NCI-H1105 treated with DMSO at 0.1 percent for 48 hours (cell line): ENCODE measurements around the gene GHRH.
A peak's percentile ranks its signal among the peaks of the same experiment; 100 is the strongest.

Source experiments
- DNase-seq: peaks from one replicate; lab custom pipeline; 2025; lab: John Stamatoyannopoulos, UW

Gene GHRH

DNA sequence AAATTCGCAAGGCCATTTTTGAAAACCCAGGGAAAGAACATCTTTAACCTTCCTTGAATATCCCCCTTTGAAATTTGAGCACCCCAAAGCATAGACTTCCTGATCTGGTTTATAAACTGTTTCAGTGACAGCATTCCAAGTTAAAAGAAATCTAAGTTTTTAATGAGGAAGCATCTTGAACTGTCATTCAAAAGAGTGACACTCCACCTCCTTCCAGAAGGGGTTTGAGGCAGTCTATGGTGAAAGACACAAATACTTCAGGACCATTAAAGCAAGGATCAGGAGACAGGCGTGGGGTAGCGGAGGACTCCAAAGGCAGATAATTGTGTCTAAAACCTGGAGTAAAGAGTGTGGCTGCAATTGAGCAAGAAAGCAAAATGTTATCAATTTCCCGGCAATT lies 691 bp downstream of the GHRH start:
- DNase-seq: no peak

DNA sequence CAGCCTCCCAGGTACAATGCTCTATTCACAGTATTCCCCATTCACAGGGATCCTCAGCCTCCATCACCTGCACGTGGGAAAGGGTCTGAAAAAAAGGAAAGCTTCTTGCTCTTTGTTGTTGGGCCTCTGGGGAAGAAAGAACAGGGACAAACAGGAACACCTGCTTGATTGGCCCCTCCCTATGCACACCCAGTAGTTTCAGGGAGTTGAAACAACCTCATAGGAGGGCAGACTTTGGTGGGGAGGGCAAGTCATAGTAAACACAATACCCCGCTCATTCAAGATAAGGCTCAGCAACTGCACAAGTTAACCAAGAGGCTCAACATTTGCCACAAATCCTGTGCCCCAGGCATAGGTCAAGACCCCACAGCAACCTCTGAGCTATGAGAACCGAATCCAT lies 1.7 kb downstream of the GHRH start:
- peak; percentile 26 for DNase-seq

DNA sequence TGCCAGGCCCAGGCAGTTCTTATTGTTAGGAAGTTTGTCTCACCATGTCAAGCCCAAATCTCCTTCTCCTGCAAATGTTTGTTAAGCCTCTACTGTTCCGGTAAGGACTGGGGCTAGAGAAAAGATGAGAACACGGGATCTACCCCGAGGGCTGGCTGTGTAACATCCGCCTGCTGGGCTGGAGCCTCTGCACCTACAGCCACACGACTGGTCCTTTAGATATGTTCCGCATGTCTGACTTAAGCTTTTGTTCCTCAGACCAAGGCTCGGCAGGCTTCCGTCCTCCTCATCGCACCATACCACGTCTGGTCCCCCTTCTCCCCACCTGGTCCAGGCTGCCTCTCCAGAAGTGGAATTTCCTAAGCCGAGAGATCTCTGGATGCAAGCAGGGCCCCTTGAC lies 2.6 kb downstream of the GHRH start:
- no peak for DNase-seq

DNA sequence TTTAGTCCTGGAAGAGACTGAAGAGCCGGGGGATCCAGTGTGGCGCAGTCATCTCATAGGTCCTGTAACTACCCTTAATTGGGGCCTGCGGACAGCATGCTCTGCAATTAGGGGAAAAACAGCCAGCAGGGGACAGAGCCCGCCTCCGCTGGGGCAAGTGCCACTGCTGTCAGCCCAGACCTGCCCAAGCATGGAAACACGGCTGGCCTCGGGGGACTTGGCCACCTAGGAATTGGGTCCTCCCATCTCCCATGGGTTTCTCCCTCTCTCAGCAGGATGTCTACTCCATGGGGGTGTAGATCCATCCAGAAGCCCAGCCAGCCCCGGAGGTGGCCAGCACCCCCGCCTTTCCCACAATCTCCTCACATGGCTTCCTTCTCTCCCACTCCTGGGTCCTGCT lies 3.6 kb downstream of the GHRH start:
- no peak for DNase-seq

DNA sequence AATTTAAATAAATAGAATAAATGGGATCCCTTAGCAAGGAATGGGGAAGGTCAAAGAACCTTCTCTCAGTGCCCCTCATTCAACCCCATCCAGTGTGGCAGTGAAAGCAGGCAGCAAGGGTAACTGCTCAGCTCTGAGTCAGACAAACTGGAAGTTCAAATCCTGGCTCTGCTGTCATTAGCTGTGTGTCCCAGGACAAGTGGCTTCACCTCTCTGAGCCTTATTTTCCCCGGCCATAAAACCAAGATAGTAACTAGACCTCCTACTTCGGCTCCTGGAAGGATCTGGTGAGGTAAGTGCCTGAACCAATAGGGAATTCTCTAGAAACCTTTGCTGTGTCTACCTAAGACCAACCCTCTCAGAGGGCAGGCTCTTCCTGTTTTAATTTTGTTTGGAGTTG lies 4.1 kb downstream of the GHRH start:
- no peak for DNase-seq

DNA sequence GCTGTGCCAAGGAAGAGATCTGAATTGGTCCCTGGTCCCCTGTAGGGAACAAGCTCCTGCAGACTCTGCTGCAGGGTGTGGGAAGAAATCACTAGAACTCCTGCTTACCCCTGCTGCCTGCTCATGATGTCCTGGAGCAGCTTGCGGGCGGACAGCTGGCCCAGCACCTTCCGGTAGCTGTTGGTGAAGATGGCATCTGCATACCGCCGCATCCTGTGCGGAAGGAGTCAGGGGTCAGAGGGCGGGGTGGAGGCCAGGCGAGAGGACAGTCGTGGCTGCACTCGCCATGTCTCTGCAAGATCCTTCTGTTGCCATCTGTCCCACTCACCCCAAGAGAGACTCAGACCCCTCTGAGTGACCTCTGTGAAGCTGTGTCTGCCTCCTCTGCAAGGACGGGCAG lies 5.3 kb downstream of the GHRH start:
- no peak for DNase-seq

DNA sequence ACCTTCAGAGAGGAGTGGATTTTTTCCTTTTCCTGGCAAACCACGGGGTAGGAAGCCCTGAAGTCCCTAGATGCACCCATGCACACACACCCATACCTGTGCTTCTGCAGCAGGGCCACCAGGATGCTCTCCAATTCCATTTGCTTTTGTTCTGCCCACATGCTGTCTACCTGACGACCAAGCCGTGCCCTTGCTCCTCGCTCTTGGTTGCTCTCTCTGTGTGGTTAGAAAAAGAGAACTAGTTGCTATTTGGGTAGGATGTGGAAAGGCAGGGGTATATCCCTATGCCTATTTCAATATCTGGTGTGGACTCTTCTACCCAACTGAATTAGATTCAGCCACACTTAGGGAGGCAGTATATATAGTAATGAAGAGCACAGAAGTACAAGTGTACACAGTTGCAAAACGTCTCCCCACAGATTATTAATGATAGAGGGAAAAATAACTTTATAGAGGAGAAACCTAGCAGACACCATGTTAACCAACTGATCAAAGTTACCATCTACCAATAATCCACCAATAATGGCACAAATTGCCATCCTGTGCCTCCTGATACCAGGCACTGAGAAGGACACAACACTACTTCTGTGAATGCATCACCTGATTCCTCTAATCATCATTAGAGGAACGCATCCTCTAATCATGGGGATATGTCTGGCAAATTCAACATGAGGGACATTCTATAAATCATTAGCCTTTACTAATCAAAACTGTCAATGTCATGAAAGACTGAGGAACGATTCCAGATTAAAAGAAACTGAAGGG lies 7.3 kb downstream of the GHRH start:
- DNase-seq: no peak

DNA sequence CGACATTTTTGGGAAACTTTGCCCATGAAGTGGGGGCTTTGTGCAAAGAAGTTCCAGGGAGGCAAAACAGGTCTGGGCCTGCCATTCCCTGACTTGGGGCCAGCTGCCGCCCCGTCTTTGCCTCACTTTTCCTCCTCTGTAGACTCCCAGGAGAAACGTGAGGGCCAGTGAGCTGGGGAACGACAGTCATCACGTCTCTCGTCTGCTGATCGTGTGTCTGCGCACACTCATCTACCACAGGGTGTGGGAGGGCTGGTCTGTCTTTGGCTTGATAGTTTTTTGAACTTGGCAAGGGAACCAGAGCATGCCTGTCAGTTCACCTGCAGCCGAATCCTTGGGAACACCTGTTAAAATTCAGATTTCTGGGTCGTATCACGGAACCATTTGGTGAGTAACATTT lies 8.5 kb downstream of the GHRH start:
- DNase-seq: no peak

DNA sequence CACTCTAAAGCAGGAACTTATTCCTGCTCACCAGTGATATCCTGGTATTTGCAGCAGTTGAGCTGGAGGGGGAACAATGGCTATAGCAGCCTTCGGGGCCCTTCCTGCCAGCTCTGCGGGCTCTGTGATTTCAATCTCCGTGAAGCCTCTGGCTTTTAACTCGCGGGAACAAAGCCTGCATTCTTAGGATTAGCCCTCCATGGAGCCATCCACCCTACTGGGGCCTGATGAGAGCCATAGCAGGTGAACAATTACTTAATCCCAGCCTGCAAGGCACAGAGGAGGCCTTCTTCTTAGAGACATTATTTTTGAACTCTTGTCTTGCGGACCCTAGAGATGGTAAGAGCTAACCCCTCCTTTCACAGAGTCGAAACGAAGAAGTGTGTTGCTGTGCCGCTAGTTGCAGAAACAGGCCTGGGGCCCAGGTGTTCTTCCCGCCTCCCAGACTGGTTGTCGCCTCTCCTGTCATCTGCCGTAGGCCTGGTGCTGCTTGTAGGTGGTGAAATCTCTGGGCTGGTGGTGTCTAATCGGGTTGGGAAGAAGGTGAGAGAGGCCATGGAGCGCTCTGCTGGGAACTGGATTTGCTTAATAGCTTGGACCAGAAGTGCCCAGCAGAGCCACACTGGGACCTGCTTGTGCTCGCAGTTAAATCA lies 9.7 kb downstream of the GHRH start:
- no peak for DNase-seq

DNA sequence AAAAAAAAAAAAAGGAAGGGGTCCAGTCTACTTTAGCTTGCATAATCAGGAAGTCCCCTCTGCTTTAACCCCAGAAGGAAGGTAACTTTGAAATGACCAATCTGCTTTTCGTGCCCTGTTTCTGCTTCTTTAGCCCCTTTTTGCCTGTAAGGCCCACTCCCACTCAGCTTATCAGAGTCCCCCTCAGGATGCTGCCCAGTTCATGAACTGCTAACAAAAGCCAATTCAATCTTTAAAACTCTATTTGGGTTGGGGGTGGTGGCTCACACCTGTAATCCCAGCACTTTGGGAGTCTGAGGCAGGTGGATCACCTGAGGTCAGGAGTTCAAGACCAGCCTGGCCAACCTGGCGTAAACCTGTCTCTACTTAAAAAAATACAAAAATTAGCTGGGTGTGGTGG lies 12.3 kb downstream of the GHRH start:
- DNase-seq: no peak

DNA sequence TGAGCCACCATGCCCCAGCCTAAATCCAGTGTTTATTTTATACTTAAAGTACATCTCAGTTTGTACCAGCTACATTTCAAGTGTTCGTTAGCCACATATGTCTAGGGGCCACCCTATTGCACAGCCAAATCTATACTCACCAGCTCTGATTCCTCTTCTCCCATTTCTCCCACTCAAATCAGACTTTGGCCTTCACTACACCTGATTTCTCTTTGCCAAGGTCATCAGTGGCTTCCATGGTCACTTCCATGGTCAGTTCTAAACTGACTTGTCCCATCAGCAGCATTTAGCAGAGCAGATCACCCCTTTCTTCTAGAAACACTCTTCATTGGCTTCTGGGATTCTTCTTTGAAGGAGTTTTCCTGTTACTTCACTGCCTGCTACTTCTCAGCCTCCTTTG lies 14.1 kb downstream of the GHRH start:
- no peak for DNase-seq

DNA sequence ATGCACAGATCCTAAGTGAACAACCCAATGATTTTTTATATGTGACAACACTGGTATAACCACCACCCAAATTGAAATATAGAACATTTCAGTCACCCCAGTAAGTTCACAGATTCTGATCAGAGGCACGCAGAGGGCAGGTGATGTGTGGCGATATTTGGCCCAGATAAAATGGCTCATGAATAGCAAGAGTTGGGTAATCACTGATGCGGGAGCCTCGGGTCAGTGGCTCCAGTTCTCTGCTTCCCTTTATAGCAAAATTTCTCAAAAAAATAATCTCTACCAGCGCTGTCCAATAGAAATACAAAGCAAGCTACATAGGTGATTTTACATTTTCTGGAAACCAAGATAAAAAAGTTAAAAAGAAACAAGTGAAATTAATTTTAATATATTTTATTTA lies 14.9 kb downstream of the GHRH start:
- DNase-seq: no peak

DNA sequence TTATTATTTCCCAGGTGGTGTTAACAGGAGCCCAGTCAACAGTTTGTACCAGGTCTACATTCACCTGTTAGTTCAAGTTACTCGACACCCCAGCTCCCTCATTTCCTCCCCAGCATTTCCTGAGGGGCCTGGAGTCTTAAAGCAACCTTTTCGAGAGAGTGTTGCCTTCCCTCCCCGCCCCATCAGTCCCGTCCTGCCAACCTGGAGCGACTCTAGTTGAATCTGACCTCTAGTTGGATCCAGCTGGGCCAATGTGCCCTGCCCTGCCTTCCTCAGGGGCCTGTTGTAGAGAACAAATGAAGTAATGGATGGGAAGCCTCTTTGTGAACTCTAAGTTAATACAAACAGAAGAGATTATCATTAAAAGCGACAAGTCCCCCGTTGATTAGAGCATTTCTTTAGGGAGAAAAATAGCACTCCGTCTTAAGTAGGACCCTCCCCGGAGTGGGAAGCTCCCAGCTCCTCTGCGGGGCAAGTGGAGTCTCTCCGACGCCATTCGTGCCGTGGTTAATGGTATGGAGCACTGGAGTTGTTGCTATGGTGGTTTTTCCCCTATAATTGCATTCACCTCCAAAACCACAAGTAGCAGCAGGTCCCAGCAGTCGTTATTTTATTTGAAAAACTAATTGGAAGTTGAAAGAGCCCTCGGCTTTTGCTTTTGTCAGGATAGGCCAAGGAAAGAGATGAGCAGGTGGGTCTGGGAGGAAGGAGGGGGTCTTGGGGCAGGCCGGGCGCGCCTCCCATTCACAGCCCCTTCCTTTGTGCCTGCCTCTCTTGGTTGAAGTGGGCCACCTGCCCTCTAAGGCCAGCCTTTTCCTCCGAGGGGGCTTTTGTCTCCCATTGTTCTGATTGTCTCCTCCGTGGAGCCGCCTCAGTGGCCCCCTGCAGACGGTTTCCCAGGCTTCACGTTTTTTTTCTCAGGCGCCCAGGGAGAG lies 16.1 kb downstream of the GHRH start:
- peak; percentile 98 for DNase-seq

DNA sequence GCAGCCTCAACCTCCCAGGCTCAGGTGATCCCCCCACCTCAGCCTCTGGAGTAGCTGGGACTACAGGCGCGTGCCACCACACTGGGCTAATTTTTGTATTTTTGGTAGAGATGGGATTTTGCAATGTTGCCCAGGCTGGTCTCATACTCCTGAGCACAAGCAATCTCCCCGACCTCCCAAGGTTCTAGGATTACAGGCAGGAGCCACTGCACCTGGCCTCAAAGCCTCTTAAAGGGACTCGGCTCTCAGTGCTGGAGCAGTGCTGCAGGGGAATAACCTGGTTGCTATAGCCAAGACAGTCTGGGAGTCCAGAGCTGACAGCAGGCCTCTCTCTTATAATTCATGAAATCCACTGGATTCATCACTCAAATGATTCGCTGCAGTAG lies 17.0 kb downstream of the GHRH start:
- peak; percentile 48 for DNase-seq

DNA sequence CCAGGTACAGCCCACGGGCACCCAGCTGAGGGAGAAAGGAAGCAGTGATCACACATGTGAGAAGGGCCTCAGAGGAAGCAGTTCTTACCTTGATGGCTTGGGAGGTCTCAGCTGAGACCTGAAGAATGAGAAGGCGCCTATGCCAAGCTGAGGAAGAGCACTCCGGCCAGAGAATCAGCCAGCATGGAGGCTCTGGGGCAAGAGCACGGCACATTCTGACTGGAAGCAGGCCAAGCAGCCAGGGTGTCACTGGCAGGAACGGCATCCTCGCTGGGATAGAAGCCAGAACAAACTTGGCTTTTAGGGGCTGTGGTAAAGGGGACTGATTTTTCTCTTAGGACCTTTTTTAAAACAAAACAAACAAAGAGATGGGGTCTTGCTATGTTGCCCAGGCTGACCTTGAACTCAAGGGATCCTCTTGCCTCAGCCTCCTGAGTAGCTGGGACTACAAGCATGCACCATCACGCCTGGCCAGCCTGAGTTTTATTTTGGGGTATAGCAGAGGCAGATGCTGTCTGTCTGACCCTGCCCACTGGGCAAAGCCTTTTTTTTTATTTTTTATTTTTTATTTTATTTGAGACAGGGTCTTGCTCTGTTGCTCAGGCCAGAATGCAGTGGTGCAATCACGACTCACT lies 17.6 kb downstream of the GHRH start:
- DNase-seq: peak; percentile 52

DNA sequence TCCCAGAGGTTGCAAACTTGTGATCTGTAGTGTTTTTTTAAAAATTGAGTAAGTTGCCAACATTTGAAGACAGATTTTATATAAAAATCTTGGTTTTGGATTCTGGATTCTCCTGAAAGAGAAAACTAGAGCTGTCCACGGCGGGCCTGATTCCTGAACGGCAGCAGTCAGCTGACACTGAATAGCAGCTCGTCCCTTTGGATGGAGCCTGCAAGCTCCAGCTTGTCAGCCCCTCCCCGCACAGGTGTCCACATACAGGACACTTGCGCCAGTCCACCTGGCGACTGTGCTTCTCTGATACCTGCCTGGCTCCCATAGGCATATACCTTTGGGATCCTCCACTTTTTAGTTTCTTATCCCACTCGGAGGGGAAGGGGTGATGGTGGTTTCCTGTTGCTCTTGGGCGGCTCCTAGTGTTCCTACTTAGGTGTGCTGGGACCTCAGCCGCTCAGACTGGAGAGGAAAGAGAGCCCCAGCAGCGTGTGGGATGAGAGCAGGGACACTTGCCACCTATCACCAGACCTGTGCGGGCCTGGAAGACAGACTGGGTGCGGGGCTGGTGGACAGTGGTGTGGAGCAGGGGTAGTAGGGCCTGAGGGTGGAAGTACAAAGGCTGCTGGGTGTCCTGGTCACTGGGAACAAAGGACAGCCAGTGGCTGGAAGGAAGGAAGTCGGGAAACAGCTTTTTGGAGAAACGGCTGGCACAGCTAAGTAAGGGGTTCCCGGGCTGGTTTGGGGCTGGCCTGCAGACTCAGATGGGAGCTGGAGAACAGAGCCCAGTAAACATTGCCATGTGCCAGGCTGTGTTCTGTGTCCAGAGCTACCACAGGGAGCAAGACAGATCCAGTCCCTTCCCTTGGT lies 18.3 kb downstream of the GHRH start:
- DNase-seq: peak; percentile 39

DNA sequence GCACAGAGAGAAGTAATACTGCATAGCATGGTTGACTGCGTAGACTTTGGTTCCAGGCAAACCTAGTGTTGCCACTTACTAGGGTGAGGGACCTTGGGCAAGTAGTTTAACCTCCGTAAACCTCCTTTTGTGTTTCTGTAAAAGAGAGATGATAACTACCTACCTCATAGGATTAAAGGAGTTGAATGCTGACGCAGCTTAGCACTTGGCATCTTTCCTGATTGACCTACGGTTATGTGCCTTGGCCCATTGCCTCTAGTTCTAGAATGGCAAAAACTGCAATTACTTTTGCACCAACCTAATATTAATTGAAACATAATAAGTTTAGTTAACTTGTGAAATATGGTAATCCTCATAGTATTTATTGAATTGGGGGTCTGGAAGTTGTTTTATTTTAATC lies 19.1 kb downstream of the GHRH start:
- DNase-seq: no peak

DNA sequence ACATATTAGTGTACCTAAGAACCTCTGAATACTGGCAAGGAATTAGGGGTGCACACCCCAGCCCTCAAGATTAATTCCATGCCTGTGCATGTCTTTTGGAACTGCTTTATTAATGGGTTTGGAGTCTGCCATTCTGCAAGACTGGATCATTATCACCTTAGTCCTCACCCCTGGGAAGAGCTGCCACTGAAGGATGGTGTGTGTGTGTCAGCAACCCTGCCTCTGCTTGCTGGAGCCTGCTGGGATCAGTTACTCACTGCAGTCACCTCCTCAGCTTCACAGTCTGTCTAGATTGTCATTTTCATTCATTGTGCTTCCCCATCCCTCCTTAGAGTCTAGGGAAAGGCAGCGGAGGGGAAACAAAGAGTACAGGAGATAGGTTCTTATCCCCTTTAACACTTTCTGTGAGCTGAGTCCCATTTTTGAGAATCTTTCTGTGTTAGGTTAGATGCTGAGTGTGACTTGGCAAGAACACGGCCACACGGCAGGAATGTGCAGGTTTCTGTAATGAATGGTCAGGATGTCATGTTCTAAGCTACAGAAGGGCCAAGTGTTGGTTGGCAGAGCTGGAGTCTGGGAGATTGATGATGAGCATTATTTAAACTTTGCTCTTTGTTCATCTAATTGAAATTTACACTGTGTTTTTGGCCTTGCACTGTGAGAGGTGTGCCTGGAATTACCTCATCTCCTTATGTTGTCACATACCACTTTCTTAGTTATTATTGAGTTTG lies 21.1 kb downstream of the GHRH start:
- no peak for DNase-seq

DNA sequence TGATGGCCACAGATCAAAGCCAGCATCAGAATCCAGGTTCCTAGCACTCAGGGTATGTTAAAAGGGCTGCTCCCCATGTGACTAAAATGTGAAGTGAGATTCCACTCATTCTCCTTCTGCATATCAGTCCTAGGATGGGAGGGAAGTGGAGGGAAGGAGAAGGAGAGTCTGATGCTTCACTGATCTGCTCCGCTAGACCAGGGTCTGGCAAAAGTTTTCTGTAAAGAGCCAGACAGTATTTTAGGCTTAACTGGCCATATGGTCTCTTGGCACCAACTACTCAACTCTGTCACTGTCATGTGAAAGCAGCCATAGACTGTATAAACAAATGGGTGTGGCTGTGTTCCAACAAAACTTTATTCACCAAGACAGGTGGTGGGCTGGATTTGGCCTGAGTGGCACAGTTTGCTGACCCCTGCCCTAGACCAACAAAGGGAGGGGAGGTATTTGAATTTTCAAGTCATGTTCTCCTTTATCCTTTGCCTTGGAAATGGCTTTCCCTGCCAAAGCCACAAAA lies 22.6 kb downstream of the GHRH start:
- peak; percentile 52 for DNase-seq

DNA sequence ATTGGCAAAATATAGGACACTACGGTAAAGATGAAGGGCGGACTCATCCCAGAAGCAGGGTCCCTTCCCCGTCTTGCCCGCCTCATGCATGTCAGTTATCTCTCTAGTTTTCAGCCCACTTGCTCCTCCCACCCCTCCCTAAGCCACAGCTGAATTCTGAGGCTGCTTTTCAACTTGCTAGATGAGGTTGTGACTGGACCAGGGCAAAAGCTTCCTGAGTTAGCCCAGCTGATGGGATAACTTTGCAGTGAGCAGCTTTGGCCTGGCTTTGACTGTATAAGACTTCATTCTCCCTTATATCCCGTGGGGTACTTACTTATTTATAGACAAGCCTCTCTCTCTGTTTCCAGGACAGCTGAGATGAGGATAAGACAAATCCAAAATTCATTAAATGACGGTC lies 23.2 kb downstream of the GHRH start:
- DNase-seq: no peak

DNA sequence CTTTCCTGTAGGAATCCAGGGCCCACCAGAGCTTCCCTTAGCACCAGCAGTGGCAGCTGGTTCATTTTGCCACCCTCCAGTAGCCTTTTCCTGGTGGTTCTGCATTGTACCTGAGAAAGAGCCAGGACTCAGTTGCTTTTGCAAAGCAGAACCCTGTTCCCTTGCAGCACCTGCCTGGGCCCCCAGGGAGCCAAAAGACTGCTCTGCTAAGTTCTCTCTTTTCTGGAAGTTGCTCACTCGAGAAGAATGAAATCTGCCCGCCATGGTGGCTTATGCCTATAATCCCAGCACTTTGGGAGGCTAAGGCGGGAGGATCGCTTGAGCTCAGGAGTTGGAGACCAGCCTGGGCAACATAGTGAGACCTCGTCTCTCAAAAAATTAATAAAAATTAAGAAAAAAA lies 24.0 kb downstream of the GHRH start:
- no peak for DNase-seq
